ENCODE results near the gene GPX6.
"Not testable (repeated sequence)": the region's sequence is repeated elsewhere in the genome, so short reads cannot be mapped to it uniquely, and the experiment has no call there.

GPX6 gene

GRCh38 chr6:28480253-28480932 is 35.2 kb downstream of the GPX6 start:
- no peak for DNase-seq (ENCODE audit: low read depth)

- DNase-seq (ENCODE audit: low read depth): no peak
These were observed 37.1 kb downstream of the GPX6 start for GRCh38 chr6:28478518-28478917.

GRCh38 chr6:28474441-28475219 is 41.0 kb downstream of the GPX6 start:
- DNase-seq (ENCODE audit: low read depth): peak; percentile 58

- DNase-seq (ENCODE audit: low read depth): not testable (repeated sequence)
These were observed 46.3 kb downstream of the GPX6 start for GRCh38 chr6:28469153-28469745.

GRCh38 chr6:28468056-28468455 is 47.5 kb downstream of the GPX6 start:
- no peak for DNase-seq (ENCODE audit: low read depth)

- DNase-seq (ENCODE audit: low read depth): no peak
These were observed 53.2 kb downstream of the GPX6 start for GRCh38 chr6:28462401-28462800.

GRCh38 chr6:28458568-28458967 is 57.0 kb downstream of the GPX6 start:
- no peak for DNase-seq (ENCODE audit: low read depth)
